Coronary artery (tissue), 2 donors: Measurements from ENCODE around the gene TNRC18.

Source experiments
- DNase-seq: peaks from one replicate; pipeline ENCODE4 v3.0.0-alpha.2; 2017; ENCODE audit warnings: low spot score
- H3K27ac ChIP-seq, 2 donors: fragments of 200-600 bp; sonication (generic); one replicate each; pipeline ENCODE4 v1.5.1; 2016 to 2019
- H3K4me3 ChIP-seq: fragments of 200-600 bp; sonication (generic); 2 replicates; pipeline ENCODE4 v1.5.1; 2016; ENCODE audit warnings: mild to moderate bottlenecking, moderate library complexity
- CTCF ChIP-seq: fragments of 200-600 bp; sonication (generic); IDR thresholded peaks from one replicate; pipeline ENCODE4 v1.5.1; 2019; ENCODE audit warnings: antibody characterized with exemption

The TNRC18 gene

GRCh38 chr7:5467645-5468044 is 44.0 kb upstream of the TNRC18 start:
- no peak overlapping the region for H3K27ac ChIP-seq
- no peak for DNase-seq
- no peak overlapping the region for H3K4me3 ChIP-seq
- no peak for TF ChIP-seq CTCF

- no peak for TF ChIP-seq CTCF
- H3K4me3 ChIP-seq: no peak overlapping the region
- no peak overlapping the region for H3K27ac ChIP-seq
- no peak for DNase-seq
Measured at GRCh38 chr7:5466551-5466950, 42.9 kb upstream of the TNRC18 start.

GRCh38 chr7:5463031-5463430 is 39.4 kb upstream of the TNRC18 start:
- Histone ChIP-seq H3K4me3 (no peak overlapping the region), H3K27ac (no peak overlapping the region)
- DNase-seq: no peak
- no peak for TF ChIP-seq CTCF

- no peak for TF ChIP-seq CTCF
- Histone ChIP-seq H3K4me3 (no peak overlapping the region), H3K27ac (no peak overlapping the region)
- DNase-seq: no peak
Measured at GRCh38 chr7:5462216-5462615, 38.6 kb upstream of the TNRC18 start.

- no peak for DNase-seq
- H3K4me3 ChIP-seq: no peak overlapping the region
- TF ChIP-seq CTCF: no peak
- no peak overlapping the region for H3K27ac ChIP-seq
Measured at GRCh38 chr7:5458921-5459480, 35.4 kb upstream of the TNRC18 start.

GRCh38 chr7:5457245-5457735 is 33.7 kb upstream of the TNRC18 start:
- no peak for DNase-seq
- Histone ChIP-seq H3K27ac (peak overlapping the region; percentile 61 to 89), H3K4me3 (peak overlapping the region; percentile 42)
- no peak for TF ChIP-seq CTCF

GRCh38 chr7:5456409-5456808 is 32.8 kb upstream of the TNRC18 start:
- no peak for DNase-seq
- no peak overlapping the region for H3K27ac ChIP-seq
- no peak for TF ChIP-seq CTCF
- no peak overlapping the region for H3K4me3 ChIP-seq
